Body of pancreas (tissue), 4 donors: ENCODE measurements around the gene CD40. TPM values are rescaled to one million over a fixed set of nuclear protein-coding genes. Genes with fewer than 3 reads are reported as not detected.

Experiments used
- ATAC-seq: fragments of 150-250 bp; one replicate; pipeline ENCODE4 v1.9.1; 2016
- DNase-seq, 4 donors: peaks; one replicate each; pipeline ENCODE4 v3.0.0-alpha.2; 2019
- H3K27ac ChIP-seq, 4 donors: fragments of 200-600 bp; sonication (generic); 1 replicate in 3 of 4; 2 replicates in 1 of 4; pipeline versions ENCODE4 v1.5.1 to v1.6.1; 2016 to 2019; ENCODE audit warnings: mild to moderate bottlenecking in 1 of 4, mixed read lengths in 1 of 4, moderate library complexity in 1 of 4
- H3K27me3 ChIP-seq, 2 donors: fragments of 200-600 bp; sonication (generic); one replicate each; pipeline ENCODE4 v1.6.0; 2016; ENCODE audit warnings: mild to moderate bottlenecking in 1 of 2
- H3K36me3 ChIP-seq, 2 donors: fragments of 200-600 bp; sonication (generic); replicated peaks in 1 of 2; 2 replicates each; pipeline ENCODE4 v1.5.1; 2016; ENCODE audit warnings: low read depth in 2 of 2; ENCODE audit not compliant: insufficient read depth in 1 of 2
- H3K4me1 ChIP-seq: fragments of 200-600 bp; sonication (generic); one replicate; pipeline ENCODE4 v1.6.0; 2016
- H3K4me3 ChIP-seq, 2 donors: fragments of 200-600 bp; sonication (generic); 1 replicate in 1 of 2; 2 replicates in 1 of 2; pipeline ENCODE4 v1.5.1; 2016 to 2019
- H3K9me3 ChIP-seq, 3 donors: fragments of 200-600 bp; sonication (generic); 1 replicate in 2 of 3; 2 replicates in 1 of 3; pipeline ENCODE4 v1.5.1; 2016
- CTCF ChIP-seq, 7 experiments: fragments of 450-650 bp in 4 of 7; fragments of 200-600 bp in 3 of 7; sonication (generic) in 3 of 7; IDR thresholded peaks; one replicate each; pipeline ENCODE4 v1.5.1; 2016 to 2019; ENCODE audit warnings: antibody characterized with exemption in 7 of 7
- POLR2A ChIP-seq, 3 donors: fragments of 450-650 bp; IDR thresholded peaks; one replicate each; pipeline ENCODE4 v1.6.1; 2016; ENCODE audit warnings: antibody characterized with exemption in 3 of 3, mild to moderate bottlenecking in 2 of 3
- whole genome bisulfite sequencing, 2 donors: methylation state at CpG; one replicate each; pipeline ENCODE4 v1.1.5; 2017; 5-methylcytosine and 5-hydroxymethylcytosine counted together
- intact Hi-C: fragments of 100-400 bp; cut with DNase I; formaldehyde crosslinking; loops from one replicate; pipeline ENCODE4 v1.15.1; 2023
- total RNA-seq, 2 donors: library from RNA; depleted of rRNA; stranded (reverse); fragments of >200 nt; gene quantifications; one replicate each; pipeline ENCODE4 v1.1.0, GENCODE V29; 2016

Gene CD40
- total RNA-seq, 2 donors from 2014 or later, result 8.9 to 14.5 TPM

DNA sequence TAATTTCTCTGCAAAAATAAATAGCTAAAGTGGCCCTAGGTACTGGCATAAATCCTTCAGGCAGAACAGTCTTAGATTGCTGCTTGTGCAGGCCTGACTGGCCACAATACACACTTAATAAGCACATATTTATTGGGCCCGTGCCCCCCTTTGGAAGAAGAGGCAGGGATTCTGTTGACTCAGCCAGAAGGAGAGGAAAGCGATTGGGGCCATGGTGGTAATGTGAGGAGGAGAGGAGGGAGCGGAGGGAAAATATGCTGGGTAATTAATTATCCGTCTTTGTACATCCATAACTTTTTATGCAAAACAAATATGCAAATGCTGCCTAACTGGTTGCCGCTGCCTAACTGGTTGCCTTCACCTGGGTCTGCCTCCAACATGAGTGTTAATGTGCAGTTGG lies 36.2 kb downstream of the CD40 start:
- Histone ChIP-seq H3K9me3 (no peaks in the 10 kb centered on the region), H3K4me1 (no peaks in the 10 kb centered on the region), H3K27me3 (no peaks in the 10 kb centered on the region), H3K4me3 (no peak overlapping the region), H3K27ac (no peak overlapping the region), H3K36me3 (no peaks in the 10 kb centered on the region)
- DNase-seq, result no peak
- WGBS, 2 donors, result 78 to 79% methylated on average over 5 of the region's 5 CpGs
- no peak for ATAC-seq
- no peak for TF ChIP-seq POLR2A (IDR thresholded peaks at IDR 0.05)
- no peak for TF ChIP-seq CTCF (IDR thresholded peaks at IDR 0.05)
- intact Hi-C loops, result no loop called here

- no peaks in the 10 kb centered on the region for H3K9me3 ChIP-seq
- intact Hi-C loops, result no loop called here
- ATAC-seq (no peak), DNase-seq (no peak)
- WGBS, 2 donors, result 81 to 82% methylated on average over 2 of the region's 2 CpGs
- no peaks in the 10 kb centered on the region for H3K4me1 ChIP-seq
- no peaks in the 10 kb centered on the region for H3K36me3 ChIP-seq
- TF ChIP-seq CTCF (IDR thresholded peaks at IDR 0.05) (no peak), POLR2A (IDR thresholded peaks at IDR 0.05) (no peak)
- H3K4me3 ChIP-seq, result no peak overlapping the region
- H3K27me3 ChIP-seq, result no peaks in the 10 kb centered on the region
- H3K27ac ChIP-seq, result no peak overlapping the region
Observed at GRCh38 chr20:46154796-46155195, 36.7 kb downstream of the CD40 start.

DNA sequence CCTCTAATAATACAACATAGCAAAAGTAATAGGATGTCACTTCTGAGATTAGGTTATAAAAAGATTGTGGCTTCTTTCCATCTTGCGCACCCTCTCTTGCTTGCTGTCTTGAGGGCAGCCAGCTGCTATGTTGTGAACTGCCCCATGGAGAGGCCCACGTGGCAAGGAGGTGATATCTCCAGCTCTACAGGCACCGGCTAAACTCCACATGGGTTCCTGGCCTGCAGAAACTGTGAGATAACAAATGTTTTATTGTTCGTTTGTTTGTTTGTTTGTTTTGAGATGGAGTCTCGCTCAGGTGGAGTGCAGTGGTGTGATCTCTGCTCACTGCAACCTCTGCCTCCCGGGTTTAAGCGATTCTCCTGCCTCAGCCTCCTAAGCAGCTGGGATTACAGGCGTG lies 38.0 kb downstream of the CD40 start:
- no peak overlapping the region for H3K27ac ChIP-seq
- DNase-seq (no peak), ATAC-seq (no peak)
- no peak for TF ChIP-seq POLR2A (IDR thresholded peaks at IDR 0.05)
- no peak for TF ChIP-seq CTCF (IDR thresholded peaks at IDR 0.05)
- no peak overlapping the region for H3K4me3 ChIP-seq
- intact Hi-C loops, result no loop called here
- 49 to 61% methylated on average over 8 of the region's 8 CpGs for WGBS, 2 donors
- H3K4me1 ChIP-seq, result no peaks in the 10 kb centered on the region
- H3K9me3 ChIP-seq, result no peaks in the 10 kb centered on the region
- H3K27me3 ChIP-seq, result no peaks in the 10 kb centered on the region
- H3K36me3 ChIP-seq, result no peaks in the 10 kb centered on the region

DNA sequence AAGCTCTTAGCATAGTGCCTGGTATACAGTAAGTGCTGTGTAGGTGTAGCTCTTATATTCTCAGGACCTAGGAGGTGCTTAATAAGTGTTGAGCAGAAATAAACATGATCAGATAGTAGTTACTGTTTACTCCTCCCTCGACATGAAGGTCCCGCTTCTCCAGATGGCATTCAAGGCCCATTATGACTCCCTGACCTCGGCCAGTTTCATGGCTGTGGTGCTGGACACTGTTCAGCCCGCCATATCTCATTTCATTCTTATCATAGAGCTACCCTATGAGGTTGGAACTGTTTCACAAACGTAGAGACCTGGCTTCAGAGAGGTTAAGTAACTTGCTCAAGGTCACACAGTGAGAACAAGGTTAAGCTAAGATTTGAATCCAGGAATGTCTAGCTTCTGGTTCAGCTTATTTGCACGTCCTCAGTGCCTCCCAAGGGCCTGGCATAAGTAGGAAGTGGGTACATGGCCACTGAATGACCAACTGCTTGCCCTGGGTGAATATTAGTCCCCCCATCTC lies 39.0 kb downstream of the CD40 start:
- Histone ChIP-seq H3K36me3 (no peaks in the 10 kb centered on the region), H3K9me3 (no peaks in the 10 kb centered on the region), H3K27me3 (no peaks in the 10 kb centered on the region), H3K4me3 (no peak overlapping the region), H3K4me1 (no peaks in the 10 kb centered on the region), H3K27ac (no peak overlapping the region)
- no peak for TF ChIP-seq CTCF (IDR thresholded peaks at IDR 0.05)
- TF ChIP-seq POLR2A (IDR thresholded peaks at IDR 0.05), result no peak
- DNase-seq, result no peak
- intact Hi-C loops, result no loop called here
- WGBS, 2 donors, result 33% methylated on average over 5 to 6 of the region's 6 CpGs
- no peak for ATAC-seq

- H3K27ac ChIP-seq, result no peak overlapping the region
- no peaks in the 10 kb centered on the region for H3K36me3 ChIP-seq
- intact Hi-C loops, result no loop called here
- H3K9me3 ChIP-seq, result no peaks in the 10 kb centered on the region
- no peaks in the 10 kb centered on the region for H3K4me1 ChIP-seq
- H3K27me3 ChIP-seq, result no peaks in the 10 kb centered on the region
- DNase-seq (no peak), ATAC-seq (no peak)
- TF ChIP-seq POLR2A (IDR thresholded peaks at IDR 0.05), result no peak
- TF ChIP-seq CTCF (IDR thresholded peaks at IDR 0.05), result no peak
- WGBS, 2 donors, result 56 to 61% methylated on average over 4 to 7 of the region's 7 CpGs
- H3K4me3 ChIP-seq, result no peak overlapping the region
Observed at GRCh38 chr20:46157625-46158024, 39.5 kb downstream of the CD40 start.
